ENCODE measurements around the gene PICALM. TPM values are rescaled to one million over a fixed set of nuclear protein-coding genes. Genes with fewer than 3 reads are reported as not detected.
A peak's percentile ranks its signal among the peaks of the same experiment; 100 is the strongest.

Gene PICALM
- total RNA-seq, 1 donor from 2014 or later = 204 TPM

DNA sequence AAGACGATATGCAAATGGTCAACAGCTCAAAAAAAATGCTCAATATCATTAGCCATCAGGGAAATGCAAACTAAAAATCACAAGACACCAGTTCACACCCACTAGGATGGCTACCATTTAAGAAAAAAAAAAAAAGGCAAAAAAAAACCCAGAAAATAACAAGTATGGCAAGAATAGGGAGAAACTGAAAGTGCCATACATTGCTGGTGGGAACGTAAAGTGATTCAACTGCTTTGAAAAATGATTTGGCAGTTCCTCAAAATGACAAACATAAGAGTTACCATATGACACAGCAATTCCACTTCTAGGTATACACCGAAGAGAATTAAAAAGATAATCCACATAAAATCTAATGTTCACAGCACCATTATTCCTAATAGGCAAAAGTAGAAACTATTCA lies 47.5 kb downstream of the PICALM start:
- Mint-ChIP-seq H3K4me3 (no peak overlapping the region), H3K9me3 (peaks cover 4% of the 10 kb centered on the region), H3K27ac (no peak overlapping the region), H3K4me1 (no peaks in the 10 kb centered on the region), H3K27me3 (ENCODE audit: insufficient read depth, low read depth) (no peaks in the 10 kb centered on the region), H3K36me3 (peaks cover 53% of the 10 kb centered on the region)
- no peak for TF ChIP-seq EZH2phosphoT487 (IDR thresholded peaks at IDR 0.05)
- TF ChIP-seq, protein P1, sequence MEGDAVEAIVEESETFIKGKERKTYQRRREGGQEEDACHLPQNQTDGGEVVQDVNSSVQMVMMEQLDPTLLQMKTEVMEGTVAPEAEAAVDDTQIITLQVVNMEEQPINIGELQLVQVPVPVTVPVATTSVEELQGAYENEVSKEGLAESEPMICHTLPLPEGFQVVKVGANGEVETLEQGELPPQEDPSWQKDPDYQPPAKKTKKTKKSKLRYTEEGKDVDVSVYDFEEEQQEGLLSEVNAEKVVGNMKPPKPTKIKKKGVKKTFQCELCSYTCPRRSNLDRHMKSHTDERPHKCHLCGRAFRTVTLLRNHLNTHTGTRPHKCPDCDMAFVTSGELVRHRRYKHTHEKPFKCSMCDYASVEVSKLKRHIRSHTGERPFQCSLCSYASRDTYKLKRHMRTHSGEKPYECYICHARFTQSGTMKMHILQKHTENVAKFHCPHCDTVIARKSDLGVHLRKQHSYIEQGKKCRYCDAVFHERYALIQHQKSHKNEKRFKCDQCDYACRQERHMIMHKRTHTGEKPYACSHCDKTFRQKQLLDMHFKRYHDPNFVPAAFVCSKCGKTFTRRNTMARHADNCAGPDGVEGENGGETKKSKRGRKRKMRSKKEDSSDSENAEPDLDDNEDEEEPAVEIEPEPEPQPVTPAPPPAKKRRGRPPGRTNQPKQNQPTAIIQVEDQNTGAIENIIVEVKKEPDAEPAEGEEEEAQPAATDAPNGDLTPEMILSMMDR (IDR thresholded peaks at IDR 0.05) = no peak
- TF ChIP-seq EZH2 (IDR thresholded peaks at IDR 0.05) = no peak
- Histone ChIP-seq H3K27me3 (no peaks in the 10 kb centered on the region), H2AFZ (replicated peaks) (no peak overlapping the region), H3K36me3 (peaks cover 6% of the 10 kb centered on the region), H3K9ac (no peak overlapping the region), H3K4me3 (no peak overlapping the region), H4K20me1 (ENCODE audit: low read depth) (no peaks in the 10 kb centered on the region), H3K9me3 (ENCODE audit: low read depth) (no peaks in the 10 kb centered on the region), H3K4me2 (no peak overlapping the region), H3K4me1 (no peaks in the 10 kb centered on the region), H3K27ac (no peak overlapping the region), H3K79me2 (ENCODE audit: low read depth) (no peaks in the 10 kb centered on the region), H3F3A (ENCODE audit: low read depth) (no peaks in the 10 kb centered on the region)
- no peak for DNase-seq (ENCODE audit: low spot score)

GRCh38 chr11:86018249-86018648 lies 50.6 kb downstream of the PICALM start:
- Histone ChIP-seq H3K4me1 (no peaks in the 10 kb centered on the region), H3F3A (ENCODE audit: low read depth) (no peaks in the 10 kb centered on the region), H2AFZ (replicated peaks) (no peak overlapping the region), H3K4me3 (no peak overlapping the region), H3K9ac (no peak overlapping the region), H3K4me2 (no peak overlapping the region), H3K27me3 (no peaks in the 10 kb centered on the region), H3K27ac (no peak overlapping the region), H3K9me3 (ENCODE audit: low read depth) (no peaks in the 10 kb centered on the region), H3K79me2 (ENCODE audit: low read depth) (no peaks in the 10 kb centered on the region), H3K36me3 (peaks cover 6% of the 10 kb centered on the region), H4K20me1 (ENCODE audit: low read depth) (peaks cover 5% of the 10 kb centered on the region)
- Mint-ChIP-seq H3K4me3 (no peak overlapping the region), H3K4me1 (no peaks in the 10 kb centered on the region), H3K9me3 (peaks cover 4% of the 10 kb centered on the region), H3K36me3 (peaks cover 41% of the 10 kb centered on the region), H3K27ac (no peak overlapping the region), H3K27me3 (ENCODE audit: insufficient read depth, low read depth) (no peaks in the 10 kb centered on the region)
- no peak for DNase-seq (ENCODE audit: low spot score)
- TF ChIP-seq EZH2phosphoT487 (IDR thresholded peaks at IDR 0.05) = no peak
- TF ChIP-seq EZH2 (IDR thresholded peaks at IDR 0.05) = no peak
- TF ChIP-seq, protein P1 (IDR thresholded peaks at IDR 0.05) = no peak

- Histone ChIP-seq H3K4me2 (no peak overlapping the region), H2AFZ (replicated peaks) (no peak overlapping the region), H3K79me2 (ENCODE audit: low read depth) (no peaks in the 10 kb centered on the region), H3K9me3 (ENCODE audit: low read depth) (no peaks in the 10 kb centered on the region), H3F3A (ENCODE audit: low read depth) (no peaks in the 10 kb centered on the region), H3K27me3 (no peaks in the 10 kb centered on the region), H3K36me3 (no peaks in the 10 kb centered on the region), H3K27ac (peak overlapping the region; percentile 5), H3K4me1 (no peaks in the 10 kb centered on the region), H3K9ac (no peak overlapping the region), H3K4me3 (no peak overlapping the region), H4K20me1 (ENCODE audit: low read depth) (peaks cover 5% of the 10 kb centered on the region)
- Mint-ChIP-seq H3K4me3 (no peak overlapping the region), H3K27me3 (ENCODE audit: insufficient read depth, low read depth) (no peaks in the 10 kb centered on the region), H3K27ac (no peak overlapping the region), H3K9me3 (peaks cover 4% of the 10 kb centered on the region), H3K36me3 (peaks cover 31% of the 10 kb centered on the region), H3K4me1 (no peaks in the 10 kb centered on the region)
- DNase-seq (ENCODE audit: low spot score) = no peak
- TF ChIP-seq EZH2 (IDR thresholded peaks at IDR 0.05) = no peak
- TF ChIP-seq, protein P1 (IDR thresholded peaks at IDR 0.05) = no peak
- no peak for TF ChIP-seq EZH2phosphoT487 (IDR thresholded peaks at IDR 0.05)
These were observed 52.4 kb downstream of the PICALM start for GRCh38 chr11:86016451-86016850.

Measured in neural progenitor cell (in vitro differentiated cells).